SK-N-SH (cell line): ENCODE data around the gene AXIN1. TPM values are rescaled to one million over a fixed set of nuclear protein-coding genes. Genes with fewer than 3 reads are reported as not detected.
"Not testable (repeated sequence)": the region's sequence is repeated elsewhere in the genome, so short reads cannot be mapped to it uniquely, and the experiment has no call there.

Experiments
- CTCF ChIA-PET: fragments of 300-600, 350-600 bp; formaldehyde crosslinking; extraction: SDS; loops from one replicate; lab custom pipeline; 2021; lab: Yijun Ruan, JAX
- POLR2A ChIA-PET: fragments of 350-600 bp; sonication (Branson Sonifier 250); formaldehyde crosslinking; extraction: SDS; loops from one replicate; lab custom pipeline; 2020; ENCODE audit warnings: antibody characterized with exemption, inconsistent platforms; lab: Yijun Ruan, JAX
- DNase-seq: peaks from one replicate; pipeline ENCODE4 v3.0.0; 2012
- H2AFZ ChIP-seq: fragments of 200-600 bp; sonication (generic); 2 replicates; pipeline ENCODE4 v1.8.1; 2016; ENCODE audit warnings: antibody characterized with exemption, mild to moderate bottlenecking, low read depth
- H3F3A ChIP-seq: fragments of 200-600 bp; sonication (generic); replicated peaks from 2 replicates; pipeline ENCODE3; 2016; ENCODE audit warnings: antibody characterized with exemption, mild to moderate bottlenecking; ENCODE audit not compliant: insufficient read depth
- H3K27ac ChIP-seq, 2 experiments: fragments of 200-500 bp in 1 of 2; fragments of 200-600 bp in 1 of 2; sonication (Bioruptor generic) in 1 of 2; sonication (generic), shearing (Covaris generic) in 1 of 2; 2 replicates each; pipeline versions ENCODE4 v1.5.1 to v1.6.1; 2014 to 2016; ENCODE audit warnings: low read depth in 2 of 2, inconsistent platforms in 1 of 2, low read length in 1 of 2, mild to moderate bottlenecking in 1 of 2, mixed read lengths in 1 of 2
- H3K27me3 ChIP-seq: fragments of 200-600 bp; sonication (generic), shearing (Covaris generic); 2 replicates; pipeline ENCODE4 v1.6.1; 2016; ENCODE audit warnings: mixed run types; ENCODE audit not compliant: insufficient read depth
- H3K36me3 ChIP-seq, 2 experiments: fragments of 200-500 bp in 1 of 2; fragments of 200-600 bp in 1 of 2; sonication (Bioruptor generic) in 1 of 2; sonication (generic) in 1 of 2; replicated peaks in 1 of 2; 2 replicates each; pipeline versions ENCODE3 to v1.5.1; 2014 to 2016; ENCODE audit warnings: low read length in 1 of 2, mild to moderate bottlenecking in 1 of 2; ENCODE audit not compliant: insufficient read depth in 2 of 2, control insufficient read depth in 1 of 2
- H3K4me1 ChIP-seq, 2 experiments: fragments of 200-500 bp in 1 of 2; fragments of 200-600 bp in 1 of 2; sonication (Bioruptor generic) in 1 of 2; sonication (generic), shearing (Covaris generic) in 1 of 2; 2 replicates each; pipeline versions ENCODE4 v1.5.1 to v1.6.1; 2014 to 2016; ENCODE audit warnings: low read depth in 1 of 2, low read length in 1 of 2, mixed run types in 1 of 2; ENCODE audit not compliant: insufficient read depth in 2 of 2, control insufficient read depth in 1 of 2
- H3K4me2 ChIP-seq: fragments of 200-600 bp; sonication (generic), shearing (Covaris generic); 2 replicates; pipeline ENCODE4 v1.6.1; 2017; ENCODE audit warnings: mixed run types
- H3K4me3 ChIP-seq, 2 experiments: fragments of 200-500 bp in 1 of 2; fragments of 200-600 bp in 1 of 2; sonication (Bioruptor generic) in 1 of 2; sonication (generic), shearing (Covaris generic) in 1 of 2; 2 replicates each; pipeline versions ENCODE4 v1.5.1 to v1.8.1; 2014 to 2016; ENCODE audit warnings: low read depth in 2 of 2, inconsistent platforms in 1 of 2, low read length in 1 of 2, mild to moderate bottlenecking in 1 of 2, mixed read lengths in 1 of 2, moderate library complexity in 1 of 2
- H3K79me2 ChIP-seq: fragments of 200-600 bp; sonication (generic); 2 replicates; pipeline ENCODE4 v1.8.1; 2017; ENCODE audit warnings: mild to moderate bottlenecking; ENCODE audit not compliant: insufficient read depth
- H3K9ac ChIP-seq: fragments of 200-600 bp; sonication (generic); 2 replicates; pipeline ENCODE4 v1.6.1; 2017; ENCODE audit warnings: mixed run types
- H3K9me2 ChIP-seq: fragments of 200-600 bp; sonication (generic); 2 replicates; pipeline ENCODE4 v1.6.1; 2017; ENCODE audit warnings: mixed run types
- H3K9me3 ChIP-seq: fragments of 200-600 bp; sonication (generic); 2 replicates; pipeline ENCODE4 v1.6.1; 2017; ENCODE audit warnings: mixed run types, mild to moderate bottlenecking, moderate library complexity
- H4K20me1 ChIP-seq: fragments of 200-600 bp; sonication (generic); 2 replicates; pipeline ENCODE4 v1.6.1; 2017; ENCODE audit warnings: mild to moderate bottlenecking, mixed run types; ENCODE audit not compliant: insufficient read depth
- ELF1 ChIP-seq: IDR thresholded peaks from 2 replicates; pipeline ENCODE4 v1.4.0; 2012
- EP300 ChIP-seq, 2 experiments: IDR thresholded peaks; 2 replicates each; pipeline versions ENCODE4 v1.4.0 to v1.6.1; 2012; ENCODE audit warnings: borderline replicate concordance in 1 of 2, low read depth in 1 of 2, low read length in 1 of 2
- FOSL2 ChIP-seq: IDR thresholded peaks from 2 replicates; pipeline ENCODE4 v1.4.0; 2012; ENCODE audit warnings: low read depth, mild to moderate bottlenecking, moderate library complexity, borderline replicate concordance
- FOXJ3 ChIP-seq: sonication (generic); formaldehyde crosslinking; IDR thresholded peaks from 2 replicates; pipeline ENCODE4 v1.5.1; 2020; ENCODE audit warnings: mild to moderate bottlenecking, missing genetic modification reagents
- GABPA ChIP-seq: IDR thresholded peaks from 2 replicates; pipeline ENCODE4 v1.4.0; 2012; ENCODE audit warnings: low read depth, mild to moderate bottlenecking
- GATA2 ChIP-seq: sonication (generic); formaldehyde crosslinking; IDR thresholded peaks from 2 replicates; pipeline ENCODE4 v1.5.0; 2020; ENCODE audit warnings: mild to moderate bottlenecking, missing genetic modification reagents
- JUND ChIP-seq: IDR thresholded peaks from 2 replicates; pipeline ENCODE4 v1.4.0; 2012
- MXI1 ChIP-seq: IDR thresholded peaks from 2 replicates; pipeline ENCODE4 v1.6.1; 2012; ENCODE audit warnings: mild to moderate bottlenecking, low read depth, low read length, improper control_type of control experiment
- NRF1 ChIP-seq: IDR thresholded peaks from 2 replicates; pipeline ENCODE4 v1.6.1; 2012; ENCODE audit warnings: low read depth, mild to moderate bottlenecking, low read length
- POLR2AphosphoS5 ChIP-seq: IDR thresholded peaks from 2 replicates; pipeline ENCODE4 v1.6.1; 2012; ENCODE audit warnings: low read depth, low read length
- RAD21 ChIP-seq: IDR thresholded peaks from 2 replicates; pipeline ENCODE4 v1.6.1; 2012; ENCODE audit warnings: mild to moderate bottlenecking, low read length
- RFX5 ChIP-seq: IDR thresholded peaks from 2 replicates; pipeline ENCODE4 v1.6.1; 2012; ENCODE audit warnings: mild to moderate bottlenecking, improper control_type of control experiment, low read length
- RXRA ChIP-seq: IDR thresholded peaks from 2 replicates; pipeline ENCODE4 v1.4.0; 2012; ENCODE audit warnings: low read depth, mild to moderate bottlenecking, borderline replicate concordance
- TAF1 ChIP-seq: IDR thresholded peaks from 2 replicates; pipeline ENCODE4 v1.6.1; 2012; ENCODE audit warnings: low read depth, mild to moderate bottlenecking, low read length, moderate library complexity, borderline replicate concordance
- YY1 ChIP-seq: IDR thresholded peaks from 2 replicates; pipeline ENCODE4 v1.4.0; 2012; ENCODE audit warnings: low read depth, mild to moderate bottlenecking
- WGBS: methylation state at CpG from one replicate; pipeline ENCODE4 v1.1.6; 2017; ENCODE audit warnings: low lambda C conversion rate; 5-methylcytosine and 5-hydroxymethylcytosine counted together
- polyA plus RNA-seq, 3 experiments: library from polyadenylated mRNA; depleted of rRNA; stranded (reverse); fragments of >200 nt; gene quantifications; 2 replicates each; pipeline ENCODE4 v1.2.3, GENCODE V29; 2012
- TF ChIP-seq, protein P1 (sequence below): IDR thresholded peaks from 2 replicates; pipeline ENCODE4; 2012
- TF ChIP-seq, protein P2 (sequence below): IDR thresholded peaks from 2 replicates; pipeline ENCODE4 v1.6.1; 2012; ENCODE audit warnings: mild to moderate bottlenecking, low read depth, low read length, moderate library complexity

The AXIN1 gene
- polyA plus RNA-seq, 1 of the 3 experiments (the other 2 are of a cell fraction) = 19.9 TPM

DNA sequence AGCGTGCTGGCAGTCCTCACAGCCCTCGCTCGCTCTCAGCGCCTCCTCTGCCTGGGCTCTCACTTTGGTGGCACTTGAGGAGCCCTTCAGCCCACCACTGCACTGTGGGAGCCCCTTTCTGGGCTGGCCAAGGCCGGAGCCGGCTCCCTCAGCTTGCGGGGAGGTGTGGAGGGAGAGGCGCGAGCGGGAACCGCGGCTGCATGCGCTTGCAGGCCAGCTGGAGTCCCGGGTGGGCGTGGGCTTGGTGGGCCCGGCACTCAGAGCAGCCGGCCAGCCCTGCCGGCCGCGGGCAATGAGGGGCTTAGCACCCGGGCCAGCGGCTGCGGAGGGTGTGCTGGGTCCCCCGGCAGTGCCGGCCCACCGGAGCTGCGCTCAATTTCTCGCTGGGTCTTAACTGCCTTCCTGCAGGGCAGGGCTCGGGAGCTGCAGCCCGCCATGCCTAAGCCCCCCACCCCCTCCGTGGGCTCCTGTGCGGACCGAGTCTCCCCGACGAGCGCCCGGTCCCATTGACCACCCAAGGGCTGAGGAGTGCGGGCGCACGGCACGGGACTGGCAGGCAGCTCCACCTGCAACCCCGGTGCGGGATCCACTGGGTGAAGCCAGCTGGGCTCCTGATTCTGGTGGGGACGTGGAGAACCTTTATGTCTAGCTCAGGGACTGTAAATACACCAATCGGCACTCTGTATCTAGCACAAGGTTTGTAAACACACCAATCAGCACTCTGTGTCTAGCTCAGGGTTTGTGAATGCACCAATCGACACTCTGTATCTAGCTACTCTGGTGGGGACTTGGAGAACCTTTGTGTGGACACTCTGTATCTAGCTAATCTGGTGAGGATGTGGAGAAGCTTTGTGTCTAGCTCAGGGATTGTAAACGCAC is 11.2 kb downstream of the AXIN1 start:
- H3K4me1 ChIP-seq, H3K4me3 ChIP-seq, H3F3A ChIP-seq, H3K9me2 ChIP-seq, H3K4me2 ChIP-seq, H3K9me3 ChIP-seq, H3K9ac ChIP-seq, H3K27ac ChIP-seq, POLR2A ChIA-PET, H2AFZ ChIP-seq, DNase-seq, H3K27me3 ChIP-seq: not testable (repeated sequence)
- peaks cover 92% of the 10 kb centered on the region for H3K79me2 ChIP-seq
- peaks cover 8 to 15% of the 10 kb centered on the region in 2 experiments for H3K36me3 ChIP-seq
- CTCF ChIA-PET = interaction anchor here (0.9 to 1.2 kb wide), 2 partner anchors 21 to 160 kb away, joined by 3 read pairs; no protein-coding TSS in a partner anchor
- WGBS = 100% methylated on average over 4 of the region's 47 CpGs
- H4K20me1 ChIP-seq = peaks cover 84% of the 10 kb centered on the region

DNA sequence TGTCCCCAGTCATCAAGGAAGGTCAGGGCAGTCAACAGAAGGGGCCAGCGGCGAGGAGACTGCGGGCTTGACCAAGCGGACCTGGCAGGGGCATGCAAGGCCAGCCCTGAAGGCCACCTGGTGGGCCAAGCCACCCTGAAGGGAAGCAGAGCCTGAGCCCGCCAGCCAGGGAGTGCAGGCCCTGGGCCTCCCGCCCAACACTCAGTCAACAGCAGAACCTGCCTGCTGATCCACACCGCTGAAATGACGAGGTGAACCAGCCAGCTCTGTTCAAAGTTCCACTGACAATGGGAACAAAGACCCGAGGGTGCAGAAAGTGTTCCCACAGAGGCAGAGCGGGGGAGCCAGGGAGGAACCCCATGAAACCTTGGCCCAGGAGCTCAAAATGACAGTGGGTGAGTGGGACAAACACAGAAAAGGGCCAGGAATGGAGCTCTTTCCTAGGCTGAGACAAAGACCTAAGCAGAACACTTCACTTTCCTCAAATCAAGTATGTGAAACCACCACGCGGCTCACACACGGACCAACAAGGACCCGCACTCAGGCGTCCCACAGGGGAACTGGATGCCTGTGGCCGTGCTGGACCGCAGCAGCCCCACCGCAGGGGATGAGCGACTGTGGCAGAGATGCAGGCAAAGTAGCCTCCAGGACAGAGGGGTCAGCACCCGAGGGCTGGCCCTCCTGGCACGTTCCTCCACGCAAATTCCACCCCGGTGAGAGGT is 12.0 kb downstream of the AXIN1 start:
- no peak overlapping the region for H3K4me2 ChIP-seq
- H4K20me1 ChIP-seq = peaks cover 82% of the 10 kb centered on the region
- H3F3A ChIP-seq = no peaks in the 10 kb centered on the region
- no peaks in the 10 kb centered on the region for H3K9me2 ChIP-seq
- no peak overlapping the region for H2AFZ ChIP-seq
- CTCF ChIA-PET = interaction anchor here (0.9 to 1.2 kb wide), 2 partner anchors 22 to 159 kb away, joined by 3 read pairs; no protein-coding TSS in a partner anchor
- no peak for DNase-seq
- H3K27ac ChIP-seq = no peak overlapping the region
- WGBS = 97% methylated on average over 17 of the region's 23 CpGs
- no peak for TF ChIP-seq ELF1
- no peak for TF ChIP-seq EP300 (IDR thresholded peaks at IDR 0.05; ENCODE audit: borderline replicate concordance in 1 of 2, low read depth in 1 of 2, low read length in 1 of 2)
- TF ChIP-seq JUND = no peak
- TF ChIP-seq, protein P1, sequence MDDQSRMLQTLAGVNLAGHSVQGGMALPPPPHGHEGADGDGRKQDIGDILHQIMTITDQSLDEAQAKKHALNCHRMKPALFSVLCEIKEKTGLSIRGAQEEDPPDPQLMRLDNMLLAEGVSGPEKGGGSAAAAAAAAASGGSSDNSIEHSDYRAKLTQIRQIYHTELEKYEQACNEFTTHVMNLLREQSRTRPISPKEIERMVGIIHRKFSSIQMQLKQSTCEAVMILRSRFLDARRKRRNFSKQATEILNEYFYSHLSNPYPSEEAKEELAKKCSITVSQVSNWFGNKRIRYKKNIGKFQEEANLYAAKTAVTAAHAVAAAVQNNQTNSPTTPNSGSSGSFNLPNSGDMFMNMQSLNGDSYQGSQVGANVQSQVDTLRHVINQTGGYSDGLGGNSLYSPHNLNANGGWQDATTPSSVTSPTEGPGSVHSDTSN = no peak
- TF ChIP-seq FOXJ3 (CRISPR knock-in tag) = no peak
- no peak for TF ChIP-seq MXI1
- no peak for TF ChIP-seq RAD21
- no peak for TF ChIP-seq TAF1
- TF ChIP-seq POLR2AphosphoS5 = no peak
- TF ChIP-seq GATA2 (CRISPR knock-in tag) = no peak
- no peak for TF ChIP-seq NRF1
- TF ChIP-seq GABPA = no peak
- TF ChIP-seq, protein P2, sequence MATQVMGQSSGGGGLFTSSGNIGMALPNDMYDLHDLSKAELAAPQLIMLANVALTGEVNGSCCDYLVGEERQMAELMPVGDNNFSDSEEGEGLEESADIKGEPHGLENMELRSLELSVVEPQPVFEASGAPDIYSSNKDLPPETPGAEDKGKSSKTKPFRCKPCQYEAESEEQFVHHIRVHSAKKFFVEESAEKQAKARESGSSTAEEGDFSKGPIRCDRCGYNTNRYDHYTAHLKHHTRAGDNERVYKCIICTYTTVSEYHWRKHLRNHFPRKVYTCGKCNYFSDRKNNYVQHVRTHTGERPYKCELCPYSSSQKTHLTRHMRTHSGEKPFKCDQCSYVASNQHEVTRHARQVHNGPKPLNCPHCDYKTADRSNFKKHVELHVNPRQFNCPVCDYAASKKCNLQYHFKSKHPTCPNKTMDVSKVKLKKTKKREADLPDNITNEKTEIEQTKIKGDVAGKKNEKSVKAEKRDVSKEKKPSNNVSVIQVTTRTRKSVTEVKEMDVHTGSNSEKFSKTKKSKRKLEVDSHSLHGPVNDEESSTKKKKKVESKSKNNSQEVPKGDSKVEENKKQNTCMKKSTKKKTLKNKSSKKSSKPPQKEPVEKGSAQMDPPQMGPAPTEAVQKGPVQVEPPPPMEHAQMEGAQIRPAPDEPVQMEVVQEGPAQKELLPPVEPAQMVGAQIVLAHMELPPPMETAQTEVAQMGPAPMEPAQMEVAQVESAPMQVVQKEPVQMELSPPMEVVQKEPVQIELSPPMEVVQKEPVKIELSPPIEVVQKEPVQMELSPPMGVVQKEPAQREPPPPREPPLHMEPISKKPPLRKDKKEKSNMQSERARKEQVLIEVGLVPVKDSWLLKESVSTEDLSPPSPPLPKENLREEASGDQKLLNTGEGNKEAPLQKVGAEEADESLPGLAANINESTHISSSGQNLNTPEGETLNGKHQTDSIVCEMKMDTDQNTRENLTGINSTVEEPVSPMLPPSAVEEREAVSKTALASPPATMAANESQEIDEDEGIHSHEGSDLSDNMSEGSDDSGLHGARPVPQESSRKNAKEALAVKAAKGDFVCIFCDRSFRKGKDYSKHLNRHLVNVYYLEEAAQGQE = no peak
- no peak for TF ChIP-seq FOSL2
- no peak for TF ChIP-seq RFX5
- TF ChIP-seq YY1 = no peak
- TF ChIP-seq RXRA = no peak
- POLR2A ChIA-PET = no interaction called here
- peaks cover 0 to 5% of the 10 kb centered on the region in 2 experiments; a peak in 1 of 4 replicates for H3K4me1 ChIP-seq
- H3K9me3 ChIP-seq = no peaks in the 10 kb centered on the region
- no peak overlapping the region for H3K4me3 ChIP-seq
- H3K79me2 ChIP-seq = peaks cover 92% of the 10 kb centered on the region
- H3K27me3 ChIP-seq = no peaks in the 10 kb centered on the region
- H3K36me3 ChIP-seq = peaks cover 2 to 8% of the 10 kb centered on the region in 2 experiments
- H3K9ac ChIP-seq = no peak overlapping the region
